ENCODE measurements around the gene MIB2.

Gene MIB2

GRCh38 chr1:1616045-1616790 is 918 bp downstream of the MIB2 start:
- DNase-seq = peak; percentile 21

- no peak for DNase-seq
These were observed 1.5 kb downstream of the MIB2 start for GRCh38 chr1:1616838-1617237.

- no peak for DNase-seq
These were observed 2.2 kb downstream of the MIB2 start for GRCh38 chr1:1617516-1617915.

GRCh38 chr1:1617925-1618324 is 2.6 kb downstream of the MIB2 start:
- DNase-seq = no peak

GRCh38 chr1:1618396-1619068 is 3.2 kb downstream of the MIB2 start:
- no peak for DNase-seq

- peak; percentile 27 for DNase-seq
These were observed 4.6 kb downstream of the MIB2 start for GRCh38 chr1:1619917-1620361.

- no peak for DNase-seq
These were observed 5.3 kb downstream of the MIB2 start for GRCh38 chr1:1620433-1621139.

- no peak for DNase-seq
These were observed 6.1 kb downstream of the MIB2 start for GRCh38 chr1:1621173-1622009.

- no peak for DNase-seq
These were observed 6.9 kb downstream of the MIB2 start for GRCh38 chr1:1622010-1622787.

- no peak for DNase-seq
These were observed 7.4 kb downstream of the MIB2 start for GRCh38 chr1:1622788-1623094.

GRCh38 chr1:1623181-1623630 is 7.9 kb downstream of the MIB2 start:
- DNase-seq = no peak

- DNase-seq = no peak
These were observed 8.5 kb downstream of the MIB2 start for GRCh38 chr1:1623631-1624442.

GRCh38 chr1:1624443-1625403 is 9.4 kb downstream of the MIB2 start:
- no peak for DNase-seq

GRCh38 chr1:1625404-1625775 is 10.1 kb downstream of the MIB2 start:
- DNase-seq = no peak

- no peak for DNase-seq
These were observed 10.5 kb downstream of the MIB2 start for GRCh38 chr1:1625824-1626206.

- no peak for DNase-seq
These were observed 11.2 kb downstream of the MIB2 start for GRCh38 chr1:1626207-1627141.

- no peak for DNase-seq
These were observed 12.0 kb downstream of the MIB2 start for GRCh38 chr1:1627261-1627828.

Measured in inflammatory macrophage treated with lipopolysaccharide for 4 hours (primary cell).